ENCODE measurements around the gene TRMT112. TPM values are rescaled to one million over a fixed set of nuclear protein-coding genes. Genes with fewer than 3 reads are reported as not detected.

The TRMT112 gene
- total RNA-seq, 1 donor from 2014 or later: 93.1 TPM

DNA sequence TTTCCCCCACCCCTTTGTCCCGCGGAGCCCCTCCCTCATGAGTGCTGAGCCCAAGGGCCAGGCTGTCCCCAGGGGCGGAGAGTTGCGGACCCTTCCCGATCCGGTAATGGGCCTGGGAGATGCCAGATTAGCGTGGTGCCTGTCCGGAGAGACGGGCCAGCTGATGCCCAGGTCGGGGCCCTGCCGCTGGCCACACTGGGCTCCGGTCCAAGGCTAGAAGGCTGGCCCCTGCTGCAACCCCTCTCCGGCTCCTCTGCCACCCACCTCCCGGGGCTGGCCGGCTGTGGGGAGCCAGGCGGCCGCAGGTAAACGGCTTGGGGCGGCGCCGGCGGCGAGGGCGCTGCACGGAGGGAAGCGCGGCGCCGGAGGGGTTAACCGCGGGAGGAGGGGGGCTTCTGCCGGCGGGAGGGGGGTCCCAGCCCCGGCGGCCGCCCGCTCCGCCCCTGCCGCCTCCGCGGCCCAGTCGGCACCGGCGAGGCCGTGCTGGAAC, 26.1 kb downstream of the TRMT112 start, which contains the start of gene KCNK4:
KCNK4 (plus strand) TSS at position 41 of the 490 bp plus-strand sequence. CDS start 1,717 bp downstream, outside the sequence.
- no peak for DNase-seq
- Mint-ChIP-seq H3K4me1 (ENCODE audit: low read depth, unreplicated experiment) (peaks cover 7% of the 10 kb centered on the region), H3K4me3 (ENCODE audit: unreplicated experiment) (peak within 1 kb of the TSS; percentile 74), H3K36me3 (ENCODE audit: unreplicated experiment) (peaks cover 5% of the 10 kb centered on the region), H3K9me3 (ENCODE audit: unreplicated experiment) (peaks cover 14% of the 10 kb centered on the region), H3K27me3 (ENCODE audit: unreplicated experiment) (peaks cover 32% of the 10 kb centered on the region), H3K27ac (ENCODE audit: unreplicated experiment) (no peak within 1 kb of the TSS)
- TF ChIP-seq, protein P1, sequence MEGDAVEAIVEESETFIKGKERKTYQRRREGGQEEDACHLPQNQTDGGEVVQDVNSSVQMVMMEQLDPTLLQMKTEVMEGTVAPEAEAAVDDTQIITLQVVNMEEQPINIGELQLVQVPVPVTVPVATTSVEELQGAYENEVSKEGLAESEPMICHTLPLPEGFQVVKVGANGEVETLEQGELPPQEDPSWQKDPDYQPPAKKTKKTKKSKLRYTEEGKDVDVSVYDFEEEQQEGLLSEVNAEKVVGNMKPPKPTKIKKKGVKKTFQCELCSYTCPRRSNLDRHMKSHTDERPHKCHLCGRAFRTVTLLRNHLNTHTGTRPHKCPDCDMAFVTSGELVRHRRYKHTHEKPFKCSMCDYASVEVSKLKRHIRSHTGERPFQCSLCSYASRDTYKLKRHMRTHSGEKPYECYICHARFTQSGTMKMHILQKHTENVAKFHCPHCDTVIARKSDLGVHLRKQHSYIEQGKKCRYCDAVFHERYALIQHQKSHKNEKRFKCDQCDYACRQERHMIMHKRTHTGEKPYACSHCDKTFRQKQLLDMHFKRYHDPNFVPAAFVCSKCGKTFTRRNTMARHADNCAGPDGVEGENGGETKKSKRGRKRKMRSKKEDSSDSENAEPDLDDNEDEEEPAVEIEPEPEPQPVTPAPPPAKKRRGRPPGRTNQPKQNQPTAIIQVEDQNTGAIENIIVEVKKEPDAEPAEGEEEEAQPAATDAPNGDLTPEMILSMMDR (IDR thresholded peaks at IDR 0.05; ENCODE audit: partially characterized antibody, unreplicated experiment): no peak

DNA sequence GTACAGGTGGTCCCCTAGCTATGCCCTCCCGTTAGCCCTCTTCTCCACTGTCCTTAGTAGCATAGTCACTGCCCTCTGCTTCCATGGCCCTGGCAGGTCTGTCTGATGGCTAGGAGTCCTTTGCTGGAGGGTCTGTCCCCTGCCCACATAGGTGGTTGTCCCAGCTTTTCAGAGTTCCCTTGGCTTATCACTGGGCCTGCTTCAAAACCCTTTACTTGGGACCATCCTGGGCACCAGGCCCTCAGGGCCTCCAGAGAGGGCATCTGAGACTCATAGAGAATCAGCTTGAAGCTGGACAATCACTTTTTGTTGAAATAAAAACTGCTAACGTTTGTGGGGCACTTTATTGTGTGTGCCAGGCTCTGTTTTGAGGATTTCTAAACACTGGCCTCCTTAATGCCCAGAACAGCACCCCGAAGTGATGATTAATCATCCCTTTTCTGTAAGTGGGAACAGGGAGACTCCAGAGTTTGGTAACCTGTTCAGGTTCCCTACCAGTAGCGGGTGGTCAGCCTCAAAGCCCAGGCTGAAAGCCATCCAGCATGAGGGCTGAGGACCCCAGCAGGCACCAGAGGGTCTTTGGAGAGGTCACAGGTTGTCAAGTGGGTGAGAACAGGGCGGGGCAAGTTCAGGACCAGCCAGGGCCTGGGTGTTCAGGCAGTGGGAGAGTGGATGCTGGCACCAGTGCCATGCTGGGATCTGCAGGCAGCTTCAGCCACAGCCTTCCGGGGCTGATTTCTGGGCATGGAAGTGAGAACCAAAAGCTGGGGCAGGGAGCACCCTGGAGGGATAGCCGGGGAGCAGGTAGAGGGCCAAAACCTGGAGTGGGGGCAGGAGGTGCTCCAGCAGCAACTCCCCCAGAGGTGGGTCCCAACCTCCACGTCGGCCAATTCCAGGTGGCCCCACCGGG, 26.8 kb downstream of the TRMT112 start:
- Mint-ChIP-seq H3K4me1 (ENCODE audit: low read depth, unreplicated experiment) (peaks cover 7% of the 10 kb centered on the region), H3K9me3 (ENCODE audit: unreplicated experiment) (peaks cover 14% of the 10 kb centered on the region), H3K4me3 (ENCODE audit: unreplicated experiment) (peak overlapping the region; percentile 74), H3K27ac (ENCODE audit: unreplicated experiment) (no peak overlapping the region), H3K27me3 (ENCODE audit: unreplicated experiment) (peaks cover 29% of the 10 kb centered on the region), H3K36me3 (ENCODE audit: unreplicated experiment) (peaks cover 5% of the 10 kb centered on the region)
- DNase-seq: no peak
- TF ChIP-seq, protein P1 (IDR thresholded peaks at IDR 0.05; ENCODE audit: partially characterized antibody, unreplicated experiment): no peak

DNA sequence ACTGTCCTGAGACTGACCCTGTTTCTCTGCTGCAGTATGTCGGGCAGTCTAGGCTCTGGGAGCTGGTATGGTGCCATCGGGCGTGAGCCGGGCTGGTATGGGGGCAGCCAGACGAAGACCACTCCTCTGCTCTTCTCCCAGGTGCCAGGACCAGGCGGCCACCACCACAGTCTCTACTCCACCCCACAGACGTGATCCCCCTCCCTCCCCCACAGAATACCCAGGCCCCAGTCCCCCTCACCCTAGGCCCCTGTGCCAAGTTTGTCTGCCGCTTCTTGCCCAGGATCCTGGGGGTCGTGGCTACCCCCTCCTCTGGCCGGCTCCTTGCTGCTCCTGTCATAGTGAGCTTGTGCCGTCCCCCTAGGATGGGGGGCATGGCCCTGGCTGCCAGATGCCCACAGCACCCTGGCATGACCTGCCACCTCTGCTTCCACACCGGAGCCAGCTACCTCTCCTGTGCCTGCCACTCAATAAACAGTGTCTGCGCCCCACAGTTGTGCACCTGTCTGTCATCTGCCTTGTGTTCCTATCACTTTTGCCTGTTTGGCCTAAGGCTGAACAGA, 28.3 kb downstream of the TRMT112 start:
- Mint-ChIP-seq H3K36me3 (ENCODE audit: unreplicated experiment) (peaks cover 5% of the 10 kb centered on the region), H3K27ac (ENCODE audit: unreplicated experiment) (no peak overlapping the region), H3K4me1 (ENCODE audit: low read depth, unreplicated experiment) (peaks cover 7% of the 10 kb centered on the region), H3K27me3 (ENCODE audit: unreplicated experiment) (peaks cover 19% of the 10 kb centered on the region), H3K9me3 (ENCODE audit: unreplicated experiment) (peaks cover 9% of the 10 kb centered on the region), H3K4me3 (ENCODE audit: unreplicated experiment) (no peak overlapping the region)
- TF ChIP-seq, protein P1 (IDR thresholded peaks at IDR 0.05; ENCODE audit: partially characterized antibody, unreplicated experiment): no peak
- no peak for DNase-seq

DNA sequence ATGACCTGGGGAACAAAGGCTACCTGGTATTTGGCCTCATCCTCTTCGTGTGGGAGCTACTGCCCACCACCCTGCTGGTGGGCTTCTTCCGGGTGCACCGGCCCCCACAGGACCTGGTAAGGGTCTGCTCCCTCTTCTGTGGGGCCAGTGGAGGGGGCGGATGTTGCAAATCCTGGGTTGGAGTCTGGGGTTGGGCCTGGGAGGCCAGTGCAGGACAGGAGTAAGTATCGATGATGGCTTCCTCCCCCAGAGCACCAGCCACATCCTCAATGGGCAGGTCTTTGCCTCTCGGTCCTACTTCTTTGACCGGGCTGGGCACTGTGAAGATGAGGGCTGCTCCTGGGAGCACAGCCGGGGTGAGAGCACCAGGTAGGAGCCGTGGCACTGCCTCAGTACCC, 29.0 kb downstream of the TRMT112 start:
- TF ChIP-seq, protein P1 (IDR thresholded peaks at IDR 0.05; ENCODE audit: partially characterized antibody, unreplicated experiment): no peak
- DNase-seq: no peak
- Mint-ChIP-seq H3K9me3 (ENCODE audit: unreplicated experiment) (peaks cover 6% of the 10 kb centered on the region), H3K27me3 (ENCODE audit: unreplicated experiment) (peaks cover 13% of the 10 kb centered on the region), H3K4me1 (ENCODE audit: low read depth, unreplicated experiment) (peaks cover 7% of the 10 kb centered on the region), H3K4me3 (ENCODE audit: unreplicated experiment) (no peak overlapping the region), H3K36me3 (ENCODE audit: unreplicated experiment) (peaks cover 5% of the 10 kb centered on the region), H3K27ac (ENCODE audit: unreplicated experiment) (no peak overlapping the region)

Data from glutamatergic neuron (in vitro differentiated cells).